Measurements from ENCODE around the gene C1QTNF9B.

C1QTNF9B gene

DNA sequence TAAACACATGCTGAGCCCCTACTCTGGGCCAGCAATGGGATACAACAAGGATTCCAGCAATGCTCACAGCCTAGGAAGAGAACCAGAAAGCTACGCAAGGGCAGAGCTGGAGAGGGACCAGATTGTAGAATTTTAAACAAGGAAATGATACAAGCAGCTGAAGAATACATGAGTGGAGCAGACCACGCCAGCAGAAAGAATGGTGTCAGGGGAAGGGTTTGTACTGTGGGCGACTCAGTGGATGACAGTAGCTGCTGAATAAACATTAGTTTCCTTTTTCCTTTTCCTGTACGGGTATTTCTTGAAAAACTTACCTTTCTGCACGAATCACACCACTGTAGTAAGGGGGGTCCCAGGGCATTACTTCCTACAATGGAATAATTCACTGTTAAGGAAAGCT lies 38.8 kb downstream of the C1QTNF9B start:
- DNase-seq (ENCODE audit: low spot score): no peak

DNA sequence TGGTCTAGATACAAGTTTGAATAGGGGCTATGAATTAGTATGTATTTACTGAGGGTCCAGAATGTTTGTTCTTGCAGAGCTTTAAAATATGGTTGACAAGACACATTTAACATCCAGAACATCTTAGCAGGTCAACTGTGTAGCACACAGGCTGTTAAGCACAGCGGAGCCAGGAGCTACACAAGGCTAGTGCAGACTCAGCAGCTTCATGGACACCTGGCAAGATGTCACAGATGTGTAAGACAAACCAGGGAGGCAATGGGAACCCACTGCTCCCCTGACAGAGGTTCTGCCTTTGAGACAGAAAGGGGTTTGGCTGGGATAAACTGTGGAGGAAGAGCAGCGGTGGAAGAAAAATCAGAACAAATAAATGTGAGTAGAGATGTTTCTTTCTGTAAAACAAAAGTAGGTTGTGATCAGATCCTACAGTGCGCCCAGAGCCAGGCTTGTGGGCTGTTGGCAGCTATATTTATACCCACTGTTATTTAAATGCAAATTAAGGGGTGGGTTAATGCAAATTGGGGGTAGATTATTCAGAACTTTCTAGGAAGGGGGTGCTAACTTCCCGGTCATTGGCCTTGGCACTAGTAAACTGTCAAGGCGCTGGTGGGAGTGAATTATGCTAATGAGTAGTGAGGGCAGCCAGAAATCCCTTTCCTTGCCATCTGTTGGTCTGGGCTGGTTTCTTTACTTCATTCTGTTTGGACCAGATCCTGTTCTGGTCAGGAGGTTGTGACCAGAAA lies 41.1 kb downstream of the C1QTNF9B start:
- no peak for DNase-seq (ENCODE audit: low spot score)

DNA sequence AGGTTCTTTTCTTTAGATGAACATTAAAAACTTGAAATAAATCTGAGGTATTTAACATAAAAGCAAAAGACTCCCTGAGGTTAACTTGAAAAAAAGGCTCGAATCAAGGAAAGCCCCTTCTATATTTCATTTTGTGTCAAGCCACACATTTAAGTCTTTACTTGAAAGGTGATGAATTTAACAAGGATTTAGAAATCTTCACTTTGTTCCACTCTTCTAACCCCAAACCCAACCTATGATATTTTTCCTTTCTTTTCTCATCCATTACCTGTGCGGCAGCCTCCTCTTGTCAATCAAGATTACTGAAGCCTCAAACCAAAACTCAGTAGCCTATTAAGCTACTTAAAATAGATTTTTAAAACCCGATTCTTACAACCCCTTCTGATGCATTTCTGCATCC lies 41.9 kb downstream of the C1QTNF9B start:
- no peak for DNase-seq (ENCODE audit: low spot score)

DNA sequence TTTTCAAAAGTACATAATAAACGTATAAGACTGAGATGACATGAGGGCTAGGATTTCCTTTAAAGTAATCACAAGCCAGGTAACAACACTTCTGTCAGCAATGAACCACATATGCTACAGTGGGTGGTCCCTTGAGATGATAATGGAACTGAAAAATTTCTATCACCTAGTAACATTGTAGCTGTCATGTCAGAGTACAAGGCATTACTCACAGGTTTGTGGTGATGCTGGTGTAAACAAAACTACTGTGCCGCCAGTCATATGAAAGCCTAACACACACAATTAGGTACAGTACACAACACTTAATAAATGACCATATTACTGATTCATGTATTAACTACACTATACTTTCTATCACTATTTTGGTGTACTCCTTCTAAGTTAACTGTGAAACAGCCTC lies 45.0 kb downstream of the C1QTNF9B start:
- no peak for DNase-seq (ENCODE audit: low spot score)

DNA sequence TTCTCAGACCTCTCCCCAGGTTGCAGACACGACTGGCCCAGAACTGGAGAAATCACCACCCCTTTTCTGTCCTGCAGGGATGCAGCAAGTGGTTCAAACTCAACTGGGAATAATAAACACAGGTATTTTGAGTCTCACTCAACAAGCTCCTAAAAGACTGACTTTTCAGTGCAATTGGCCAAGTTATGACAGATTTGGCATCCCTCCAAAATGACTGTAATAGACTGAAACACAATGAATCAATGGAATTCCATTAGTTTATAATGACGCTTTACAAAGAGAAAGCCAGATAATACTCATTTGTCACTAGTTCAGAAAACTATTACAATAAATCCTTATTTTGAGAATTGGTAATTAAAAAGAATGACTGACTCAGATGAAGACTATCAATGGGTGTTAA lies 46.2 kb downstream of the C1QTNF9B start:
- no peak for DNase-seq (ENCODE audit: low spot score)

DNA sequence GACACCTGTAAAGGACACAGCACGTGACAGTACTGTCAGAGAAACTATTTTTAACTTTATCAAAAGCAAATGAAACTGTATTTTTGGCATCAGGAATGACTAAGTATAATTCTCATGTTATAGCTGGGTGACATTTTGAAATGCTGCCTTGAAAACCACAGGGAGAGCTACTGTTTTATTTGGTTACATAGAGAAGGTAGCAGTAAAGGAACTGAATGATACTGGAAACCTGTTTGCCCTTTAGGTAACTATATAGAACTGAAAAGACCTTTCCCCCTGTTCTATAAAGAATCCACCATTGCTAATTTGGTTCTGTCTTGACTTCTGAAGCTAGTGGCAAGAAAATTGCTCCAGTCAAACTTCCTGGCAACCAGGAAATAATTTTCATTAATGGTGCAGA lies 47.2 kb downstream of the C1QTNF9B start:
- DNase-seq (ENCODE audit: low spot score): no peak

DNA sequence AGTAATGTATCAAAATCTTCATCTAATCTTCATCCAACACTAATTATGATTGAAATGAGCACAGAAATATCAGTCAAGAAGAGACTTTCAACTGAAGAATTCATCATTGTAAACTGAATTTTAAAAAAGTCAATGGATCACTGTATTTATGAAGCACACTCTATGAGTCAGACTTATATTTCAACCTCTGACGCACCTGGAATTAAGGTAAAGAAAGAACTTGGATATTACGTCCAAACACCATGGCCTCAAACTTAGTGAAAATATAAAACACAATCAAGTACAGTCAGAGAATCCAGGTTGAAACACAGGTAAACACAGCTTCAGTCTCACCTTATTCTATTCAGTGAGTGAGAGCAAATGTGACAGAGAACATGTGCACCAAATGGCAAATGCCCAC lies 47.6 kb downstream of the C1QTNF9B start:
- no peak for DNase-seq (ENCODE audit: low spot score)

DNA sequence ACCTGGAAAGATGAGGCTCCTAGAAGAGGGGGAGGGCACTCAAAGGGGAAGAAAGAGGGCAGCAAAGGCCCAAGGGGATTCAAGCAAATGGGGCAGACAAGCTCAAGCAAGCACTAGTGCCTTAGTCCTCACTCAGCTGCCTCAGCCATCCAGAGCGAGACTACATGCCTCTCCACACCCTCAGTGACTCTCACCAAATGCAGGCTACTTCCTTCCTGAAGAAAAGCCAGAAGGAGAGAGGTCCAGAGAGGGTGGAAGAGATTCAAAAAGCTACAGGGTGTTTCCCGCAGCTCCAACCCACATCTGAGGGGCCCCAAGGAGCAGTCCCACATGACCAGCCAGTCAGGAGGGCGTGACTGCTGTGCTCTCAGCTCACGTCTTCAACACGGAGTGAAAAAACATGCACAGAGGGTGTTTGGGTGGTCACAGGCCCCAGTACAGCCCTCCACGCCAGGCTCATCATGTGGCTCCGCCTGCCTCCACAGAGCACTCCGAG lies 48.6 kb downstream of the C1QTNF9B start:
- DNase-seq (ENCODE audit: low spot score): peak; percentile 36

DNA sequence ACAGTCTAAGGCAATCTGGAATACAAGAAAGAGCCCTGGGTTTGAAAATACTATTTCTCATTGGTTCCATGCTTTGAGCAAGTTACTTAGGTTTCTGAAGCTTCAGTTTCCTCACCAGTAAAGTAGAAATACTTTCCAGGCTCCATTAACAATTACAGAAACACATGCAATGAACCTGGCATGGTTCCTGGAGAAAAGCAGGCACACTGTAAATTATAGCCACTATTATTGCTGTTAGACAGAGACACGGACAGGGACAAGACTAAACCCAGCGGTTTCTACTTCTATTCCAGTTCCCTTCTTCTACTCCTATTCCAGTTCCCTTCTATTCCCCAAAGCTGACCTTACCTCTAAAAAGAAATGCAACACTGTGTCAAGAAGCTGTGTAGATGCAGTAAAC lies 49.3 kb downstream of the C1QTNF9B start:
- DNase-seq (ENCODE audit: low spot score): no peak

DNA sequence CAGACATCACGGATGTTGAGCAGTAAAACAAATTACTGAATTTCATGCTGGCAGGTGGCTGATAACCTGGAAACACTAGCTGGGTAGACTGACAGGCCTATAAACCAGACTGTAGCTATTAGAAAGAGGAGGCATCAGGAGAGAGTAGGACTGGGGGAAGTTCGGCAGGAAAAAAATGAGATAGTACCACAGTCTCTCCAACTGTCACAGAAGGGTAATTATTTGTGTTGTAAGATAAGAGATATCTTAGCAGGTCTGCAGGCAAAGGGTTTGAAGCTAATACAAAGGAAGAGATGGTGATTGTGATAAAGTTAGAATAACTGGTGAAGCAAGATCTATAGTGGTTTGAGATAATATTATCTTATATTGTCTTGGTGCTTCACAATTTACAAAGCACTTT lies 49.8 kb downstream of the C1QTNF9B start:
- DNase-seq (ENCODE audit: low spot score): no peak

DNA sequence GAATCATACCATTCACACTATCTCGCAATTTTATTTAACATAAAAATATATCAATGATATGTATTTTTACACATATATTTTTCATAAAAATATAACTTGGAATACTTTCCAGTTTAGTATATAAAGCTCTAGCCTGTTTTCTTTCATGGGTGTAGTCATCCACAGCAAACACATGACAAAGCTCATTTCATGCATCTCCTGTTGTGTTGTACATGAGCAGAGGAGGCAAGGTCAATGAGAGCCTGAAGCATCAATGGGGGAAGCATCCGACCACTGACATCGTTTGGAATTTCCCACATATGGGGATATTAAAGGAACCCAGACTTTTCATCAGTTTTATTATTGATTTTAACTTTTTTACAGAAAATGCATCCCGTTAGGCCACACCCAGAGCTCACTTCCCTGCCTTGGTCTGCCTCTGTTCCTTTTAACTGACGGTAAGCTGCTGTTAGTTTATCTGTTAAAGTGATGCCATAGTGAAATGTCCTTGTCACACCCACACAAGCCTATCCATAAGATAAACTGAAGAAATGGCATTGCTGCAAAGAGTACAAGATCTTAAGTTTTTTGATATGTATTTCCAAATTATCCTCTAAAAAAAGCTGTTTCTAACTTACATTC lies 52.1 kb downstream of the C1QTNF9B start:
- DNase-seq (ENCODE audit: low spot score): no peak

DNA sequence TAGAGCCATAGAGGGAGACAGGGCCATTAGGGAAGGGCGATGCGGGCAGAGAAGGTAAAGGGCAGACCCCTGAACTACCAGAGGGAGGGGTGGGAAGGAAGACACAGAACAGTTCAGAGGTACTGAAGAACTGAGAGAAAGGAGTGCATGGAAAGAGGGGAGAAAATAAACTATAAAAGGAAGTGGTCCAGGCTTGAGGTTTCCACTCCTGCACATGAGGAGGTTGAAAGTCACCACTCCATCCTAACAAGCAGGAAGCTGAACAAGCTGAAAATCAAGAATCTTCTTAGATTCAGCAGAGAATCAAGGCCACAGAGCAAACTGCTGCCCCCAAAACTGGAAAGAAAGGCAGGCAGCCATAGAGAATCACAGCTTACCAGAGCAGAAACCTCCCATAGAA lies 53.2 kb downstream of the C1QTNF9B start:
- no peak for DNase-seq (ENCODE audit: low spot score)

DNA sequence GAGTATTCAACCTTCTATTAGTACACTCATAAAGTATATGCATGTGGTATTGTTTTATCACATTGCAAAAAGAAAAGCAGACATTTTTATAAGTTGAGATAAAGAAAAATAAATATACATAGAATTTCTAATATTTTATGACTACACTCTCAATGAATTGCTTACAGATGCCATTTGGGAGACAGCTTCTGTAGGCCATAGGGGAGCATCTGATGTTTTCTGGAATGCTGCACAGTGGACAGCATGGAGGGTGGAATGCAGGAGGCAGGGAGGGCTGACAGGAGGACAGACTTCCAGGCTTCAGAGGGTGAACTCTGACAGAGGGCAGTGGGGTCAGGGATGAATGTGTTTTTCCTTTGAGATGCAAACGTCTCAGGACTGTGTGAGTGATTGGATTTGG lies 53.9 kb downstream of the C1QTNF9B start:
- no peak for DNase-seq (ENCODE audit: low spot score)

DNA sequence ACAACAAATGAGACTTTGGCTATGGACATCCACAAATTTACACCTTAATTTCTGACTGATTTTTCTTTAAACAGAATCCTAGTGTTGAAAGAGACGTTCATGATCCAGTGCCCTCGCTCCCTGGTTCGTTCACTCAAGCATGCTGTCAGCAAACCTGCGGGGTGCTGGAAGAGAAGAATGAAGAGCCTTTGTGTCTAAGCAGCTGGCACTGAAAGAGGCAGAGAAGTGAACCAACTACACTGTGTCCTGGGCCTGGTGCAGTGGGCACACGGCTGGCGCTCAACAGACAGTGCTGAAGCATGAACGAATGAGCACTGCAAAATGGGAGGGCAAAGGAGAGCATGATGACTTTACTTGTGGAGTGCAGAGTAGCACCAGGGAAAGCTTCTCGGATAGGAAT lies 54.9 kb downstream of the C1QTNF9B start:
- DNase-seq (ENCODE audit: low spot score): no peak

Measured in germinal center (tissue), 1 donor.